ENCODE measurements around the gene GPX5.

GRCh38 chr6:28531479-28532128 lies 5.9 kb downstream of the GPX5 start:
- TF ChIP-seq CTCF (IDR thresholded peaks at IDR 0.05): no peak
- TF ChIP-seq POLR2A (IDR thresholded peaks at IDR 0.05): no peak
